HepG2 (cell line): ENCODE results near the gene FAM221B. TPM values are rescaled to one million over a fixed set of nuclear protein-coding genes. Genes with fewer than 3 reads are reported as not detected.
A peak's percentile ranks its signal among the peaks of the same experiment; 100 is the strongest.

ENCODE experiments used
- ATF7 ChIP-seq, 2 experiments: fragments of 450-650 bp in 1 of 2; sonication (generic) in 1 of 2; formaldehyde crosslinking in 1 of 2; IDR thresholded peaks; 2 replicates each; pipeline versions ENCODE4 v1.4.0 to v1.6.1; 2016 to 2020; ENCODE audit warnings: antibody characterized with exemption in 1 of 2, mild to moderate bottlenecking in 1 of 2, missing genetic modification reagents in 1 of 2
- CENPX ChIP-seq: sonication (generic); formaldehyde crosslinking; IDR thresholded peaks from 2 replicates; pipeline ENCODE4 v1.9.0; 2021; ENCODE audit warnings: mild to moderate bottlenecking, missing genetic modification reagents, moderate library complexity
- CREB1 ChIP-seq, 2 experiments: fragments of 450-650 bp in 1 of 2; IDR thresholded peaks; 2 replicates each; pipeline ENCODE4 v1.6.1; 2016 to 2017; ENCODE audit warnings: control low read depth in 1 of 2, mild to moderate bottlenecking in 1 of 2, missing compliant biosample characterization in 1 of 2, missing genetic modification characterization in 1 of 2
- CREBL2 ChIP-seq: sonication (generic); formaldehyde crosslinking; IDR thresholded peaks from 2 replicates; pipeline ENCODE4 v1.8.1; 2023; ENCODE audit warnings: missing genetic modification reagents, mild to moderate bottlenecking, borderline replicate concordance
- FLYWCH1 ChIP-seq: sonication (generic); formaldehyde crosslinking; IDR thresholded peaks from 2 replicates; pipeline ENCODE4 v1.8.1; 2023; ENCODE audit warnings: mild to moderate bottlenecking, missing genetic modification reagents
- HNF4G ChIP-seq, 2 experiments: sonication (generic) in 1 of 2; formaldehyde crosslinking in 1 of 2; IDR thresholded peaks; 2 replicates each; pipeline versions ENCODE4 v1.4.0 to v1.6.1; 2011 to 2020; ENCODE audit warnings: borderline replicate concordance in 2 of 2, low read depth in 2 of 2, mild to moderate bottlenecking in 2 of 2, low read length in 1 of 2, missing genetic modification reagents in 1 of 2, moderate library complexity in 1 of 2
- PITX1 ChIP-seq: sonication (generic); formaldehyde crosslinking; IDR thresholded peaks from 2 replicates; pipeline ENCODE4 v1.5.1; 2020; ENCODE audit warnings: mild to moderate bottlenecking, missing genetic modification reagents
- PREB ChIP-seq: sonication (generic); formaldehyde crosslinking; IDR thresholded peaks from 2 replicates; pipeline ENCODE4 v1.4.0; 2020; ENCODE audit warnings: missing genetic modification reagents
- SRF ChIP-seq: IDR thresholded peaks from 2 replicates; pipeline ENCODE4 v1.6.1; 2011; ENCODE audit warnings: mild to moderate bottlenecking, low read depth, low read length, moderate library complexity
- TFE3 ChIP-seq: IDR thresholded peaks from 2 replicates; pipeline ENCODE4 v1.6.1; 2016
- ZNF562 ChIP-seq: sonication (generic); formaldehyde crosslinking; IDR thresholded peaks from 2 replicates; pipeline ENCODE4 v1.8.0; 2022; ENCODE audit warnings: missing genetic modification reagents, borderline replicate concordance
- ZNF574 ChIP-seq: sonication (generic); formaldehyde crosslinking; IDR thresholded peaks from 2 replicates; pipeline ENCODE4 v1.4.0; 2020; ENCODE audit warnings: missing genetic modification reagents
- ZNF646 ChIP-seq: sonication (generic); formaldehyde crosslinking; IDR thresholded peaks from 2 replicates; pipeline ENCODE4 v1.9.0; 2021; ENCODE audit warnings: mild to moderate bottlenecking, missing genetic modification reagents
- ZNF746 ChIP-seq: sonication (generic); formaldehyde crosslinking; IDR thresholded peaks from 2 replicates; pipeline ENCODE4 v1.8.0; 2022; ENCODE audit warnings: mild to moderate bottlenecking, missing genetic modification reagents
- ZNF768 ChIP-seq: sonication (generic); formaldehyde crosslinking; IDR thresholded peaks from 2 replicates; pipeline ENCODE4 v1.4.0; 2020; ENCODE audit warnings: missing genetic modification reagents
- polyA plus RNA-seq, 8 experiments: library from polyadenylated mRNA; depleted of rRNA in 3 of 8; stranded (reverse) in 7 of 8; unstranded in 1 of 8; fragments of >200 nt; fragmentation: Illumina TruSeq in 4 of 8; extraction: Trizol in 4 of 8; gene quantifications; 2 replicates each; pipeline versions ENCODE4 v1.2.1 to v1.2.3, GENCODE V29; 2011 to 2016; ENCODE audit warnings: low read depth in 4 of 8, missing spikeins in 1 of 8, mixed read lengths in 1 of 8; ENCODE audit not compliant: insufficient read depth in 1 of 8
- total RNA-seq, 5 experiments: library from RNA; depleted of rRNA; stranded (reverse); fragments of >200 nt; fragmentation: Illumina TruSeq; extraction: Trizol; gene quantifications; 2 replicates each; pipeline ENCODE4 v1.2.3, GENCODE V29; 2016; ENCODE audit warnings: low read depth in 1 of 5

FAM221B gene
- total and polyA plus RNA-seq, 2 of the 13 experiments (the other 11 are each of a cell fraction or from before 2014, with no cell fraction given) = not detected

- TF ChIP-seq CREB1 (IDR thresholded peaks at IDR 0.05) = no peak
- TF ChIP-seq CREB1 (CRISPR knock-in tag; IDR thresholded peaks at IDR 0.05) = no peak
- no peak for TF ChIP-seq PITX1 (CRISPR knock-in tag)
- TF ChIP-seq CREBL2 (CRISPR knock-in tag) = no peak
- no peak for TF ChIP-seq CENPX
- no peak for TF ChIP-seq ZNF746 (CRISPR knock-in tag)
- no peak; the same call in 1 of the 2 replicates for TF ChIP-seq ZNF646 (CRISPR knock-in tag)
- TF ChIP-seq ZNF768 (CRISPR knock-in tag) = no peak
- TF ChIP-seq SRF = no peak
- TF ChIP-seq ATF7 (IDR thresholded peaks at IDR 0.05) = no peak; the same call in 1 of the 2 replicates
- 0 out of 2 replicates have a peak, but pooled peaks have one; percentile 24 for TF ChIP-seq ATF7 (CRISPR knock-in tag; IDR thresholded peaks at IDR 0.05)
- TF ChIP-seq PREB (CRISPR knock-in tag) = no peak
- TF ChIP-seq TFE3 (CRISPR knock-in tag) = no peak
- no peak; the same call in 1 of the 2 replicates for TF ChIP-seq HNF4G (IDR thresholded peaks at IDR 0.05; ENCODE audit: borderline replicate concordance, low read depth, low read length)
- TF ChIP-seq HNF4G (CRISPR knock-in tag; IDR thresholded peaks at IDR 0.05; ENCODE audit: borderline replicate concordance, low read depth) = 0 out of 2 replicates have a peak, but pooled peaks have one; percentile 53
- no peak for TF ChIP-seq ZNF574 (CRISPR knock-in tag)
- no peak for TF ChIP-seq FLYWCH1 (CRISPR knock-in tag)
- TF ChIP-seq ZNF562 (CRISPR knock-in tag) = no peak
Observed at GRCh38 chr9:35835766-35836165, 7.2 kb upstream of the FAM221B start (continued).
